22Rv1 (cell line): ENCODE results near the gene NOS1AP.

Experiments used
- CTCF ChIP-seq: fragments of 450-650 bp; IDR thresholded peaks from 2 replicates; pipeline ENCODE4 v1.5.1; 2017; ENCODE audit warnings: mild to moderate bottlenecking
- ZFX ChIP-seq: fragments of 450-650 bp; IDR thresholded peaks from 2 replicates; pipeline ENCODE4 v1.6.1; 2017; ENCODE audit warnings: antibody characterized with exemption, borderline replicate concordance

- TF ChIP-seq CTCF (no peak), ZFX (no peak)
Measured at GRCh38 chr1:162370721-162371120, 301.2 kb downstream of the NOS1AP start.
